ENCODE measurements around the gene TTC23L.

DNA sequence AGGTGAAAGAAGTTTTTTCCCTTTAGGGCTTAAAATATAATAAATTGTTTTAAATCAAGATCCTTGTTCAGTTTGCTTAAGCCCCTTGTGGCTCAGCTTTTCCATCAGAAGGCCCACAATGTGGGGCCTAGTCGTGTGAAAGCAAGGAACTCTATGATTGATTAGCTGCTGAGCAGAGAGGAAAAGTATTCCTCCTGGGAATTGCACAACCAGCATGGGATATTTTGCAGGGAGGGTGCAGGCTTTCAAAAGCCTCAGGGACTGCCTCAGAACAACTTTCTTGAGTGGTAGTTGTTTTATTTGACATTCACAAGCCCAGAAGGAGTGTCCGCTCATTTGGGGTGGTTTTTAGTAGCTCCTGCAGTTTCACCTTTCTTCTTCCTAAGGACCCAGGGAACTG is 19.8 kb downstream of the TTC23L start:
- TF ChIP-seq, protein P1, sequence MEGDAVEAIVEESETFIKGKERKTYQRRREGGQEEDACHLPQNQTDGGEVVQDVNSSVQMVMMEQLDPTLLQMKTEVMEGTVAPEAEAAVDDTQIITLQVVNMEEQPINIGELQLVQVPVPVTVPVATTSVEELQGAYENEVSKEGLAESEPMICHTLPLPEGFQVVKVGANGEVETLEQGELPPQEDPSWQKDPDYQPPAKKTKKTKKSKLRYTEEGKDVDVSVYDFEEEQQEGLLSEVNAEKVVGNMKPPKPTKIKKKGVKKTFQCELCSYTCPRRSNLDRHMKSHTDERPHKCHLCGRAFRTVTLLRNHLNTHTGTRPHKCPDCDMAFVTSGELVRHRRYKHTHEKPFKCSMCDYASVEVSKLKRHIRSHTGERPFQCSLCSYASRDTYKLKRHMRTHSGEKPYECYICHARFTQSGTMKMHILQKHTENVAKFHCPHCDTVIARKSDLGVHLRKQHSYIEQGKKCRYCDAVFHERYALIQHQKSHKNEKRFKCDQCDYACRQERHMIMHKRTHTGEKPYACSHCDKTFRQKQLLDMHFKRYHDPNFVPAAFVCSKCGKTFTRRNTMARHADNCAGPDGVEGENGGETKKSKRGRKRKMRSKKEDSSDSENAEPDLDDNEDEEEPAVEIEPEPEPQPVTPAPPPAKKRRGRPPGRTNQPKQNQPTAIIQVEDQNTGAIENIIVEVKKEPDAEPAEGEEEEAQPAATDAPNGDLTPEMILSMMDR (IDR thresholded peaks at IDR 0.05), result no peak
- no peak for TF ChIP-seq POLR2A (IDR thresholded peaks at IDR 0.05)
